ENCODE data around the gene DLK2. TPM values are rescaled to one million over a fixed set of nuclear protein-coding genes. Genes with fewer than 3 reads are reported as not detected.

The DLK2 gene
- total and polyA plus RNA-seq, 2 of the 13 experiments (the other 11 are each of a cell fraction or from before 2014, with no cell fraction given) = 1.2 to 3.8 TPM

DNA sequence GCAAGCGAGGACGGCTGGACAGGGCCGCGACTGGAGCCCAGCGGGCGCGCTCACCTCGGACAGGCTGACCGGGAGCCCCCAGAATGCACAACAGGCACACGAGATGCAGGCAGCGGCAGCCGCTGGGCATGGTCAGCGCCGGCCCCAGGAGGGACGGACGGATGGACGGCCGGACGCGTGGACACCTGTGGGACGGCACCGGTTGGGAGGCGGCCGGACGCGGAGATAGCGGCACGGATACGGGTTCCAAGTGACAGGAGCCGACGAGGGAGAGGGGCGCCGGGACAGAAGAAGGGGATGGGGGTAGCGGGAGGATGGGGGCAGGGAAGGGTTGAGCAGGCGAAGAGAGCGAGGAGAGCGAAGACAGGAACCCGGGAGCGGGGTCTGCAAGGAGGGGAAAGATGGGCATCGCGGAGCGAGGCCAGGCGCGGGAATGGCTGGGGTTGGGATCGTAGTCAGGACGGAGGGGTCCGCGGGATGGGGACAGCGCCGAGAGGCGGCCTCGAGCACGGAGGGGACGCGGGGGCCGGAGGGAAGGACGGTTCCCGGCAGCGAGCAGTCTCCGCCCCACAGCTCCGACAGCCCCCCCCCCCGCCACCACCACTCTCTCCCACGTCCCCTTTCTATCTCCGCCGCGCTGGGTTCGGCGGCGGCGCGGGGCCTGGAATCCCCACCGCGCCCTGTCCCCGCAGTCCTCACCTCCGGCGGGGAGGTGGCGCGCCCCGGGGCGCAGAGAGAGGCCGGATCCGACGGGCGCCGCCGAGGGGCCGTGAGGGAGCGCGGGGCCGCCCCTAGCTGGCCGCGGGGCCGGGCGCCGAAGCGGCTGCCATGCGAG, 435 bp downstream of the DLK2 start (continued):
- TF ChIP-seq, protein P1, sequence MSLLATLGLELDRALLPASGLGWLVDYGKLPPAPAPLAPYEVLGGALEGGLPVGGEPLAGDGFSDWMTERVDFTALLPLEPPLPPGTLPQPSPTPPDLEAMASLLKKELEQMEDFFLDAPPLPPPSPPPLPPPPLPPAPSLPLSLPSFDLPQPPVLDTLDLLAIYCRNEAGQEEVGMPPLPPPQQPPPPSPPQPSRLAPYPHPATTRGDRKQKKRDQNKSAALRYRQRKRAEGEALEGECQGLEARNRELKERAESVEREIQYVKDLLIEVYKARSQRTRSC (CRISPR knock-in tag; IDR thresholded peaks at IDR 0.05; ENCODE audit: low read depth) = no peak
- TF ChIP-seq ZNF562 (CRISPR knock-in tag; IDR thresholded peaks at IDR 0.05; ENCODE audit: borderline replicate concordance) (no peak), GZF1 (CRISPR knock-in tag; IDR thresholded peaks at IDR 0.05) (no peak), ZNF530 (CRISPR knock-in tag; IDR thresholded peaks at IDR 0.05; ENCODE audit: low read depth) (no peak), ZEB1 (IDR thresholded peaks at IDR 0.05; ENCODE audit: insufficient replicate concordance, low read depth) (no peak), ZFP41 (CRISPR knock-in tag; IDR thresholded peaks at IDR 0.05; ENCODE audit: borderline replicate concordance) (no peak), HNF4G (IDR thresholded peaks at IDR 0.05; ENCODE audit: borderline replicate concordance, low read depth, low read length) (no peak), HNF4G (CRISPR knock-in tag; IDR thresholded peaks at IDR 0.05; ENCODE audit: borderline replicate concordance, low read depth) (peak; percentile 71; the same call in 1 of the 2 replicates), ZGPAT (CRISPR knock-in tag; IDR thresholded peaks at IDR 0.05) (peak; percentile 79; the same call in 1 of the 2 replicates), ZFP1 (CRISPR knock-in tag; IDR thresholded peaks at IDR 0.05) (no peak), HMGXB4 (CRISPR knock-in tag; IDR thresholded peaks at IDR 0.05; ENCODE audit: borderline replicate concordance in 1 of 2, low read depth in 1 of 2) (peak; percentile 85 to 93), KDM2A (CRISPR knock-in tag; IDR thresholded peaks at IDR 0.05; ENCODE audit: borderline replicate concordance, low read depth) (peak; percentile 97), ZNF326 (CRISPR knock-in tag; IDR thresholded peaks at IDR 0.05; ENCODE audit: borderline replicate concordance) (peak; percentile 60; the same call in 1 of the 2 replicates), CAMTA2 (CRISPR knock-in tag; IDR thresholded peaks at IDR 0.05; ENCODE audit: borderline replicate concordance) (0 out of 2 replicates have a peak, but pooled peaks have one; percentile 84), KDM4B (CRISPR knock-in tag; IDR thresholded peaks at IDR 0.05) (peak; percentile 68; the same call in 1 of the 2 replicates), REXO4 (CRISPR knock-in tag; IDR thresholded peaks at IDR 0.05; ENCODE audit: borderline replicate concordance) (no peak), ZNF850 (CRISPR knock-in tag; conservative IDR thresholded peaks at IDR 0.05) (0 out of 2 replicates have a peak, but pooled peaks have one; percentile 48), FOSL2 (CRISPR knock-in tag; IDR thresholded peaks at IDR 0.05) (peak; percentile 56), KDM1A (CRISPR knock-in tag; IDR thresholded peaks at IDR 0.05) (0 out of 2 replicates have a peak, but pooled peaks have one; percentile 35)
- TF ChIP-seq, protein P2, sequence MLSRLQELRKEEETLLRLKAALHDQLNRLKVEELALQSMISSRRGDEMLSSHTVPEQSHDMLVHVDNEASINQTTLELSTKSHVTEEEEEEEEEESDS (CRISPR knock-in tag; IDR thresholded peaks at IDR 0.05; ENCODE audit: borderline replicate concordance) = no peak
- TF ChIP-seq, protein P3, sequence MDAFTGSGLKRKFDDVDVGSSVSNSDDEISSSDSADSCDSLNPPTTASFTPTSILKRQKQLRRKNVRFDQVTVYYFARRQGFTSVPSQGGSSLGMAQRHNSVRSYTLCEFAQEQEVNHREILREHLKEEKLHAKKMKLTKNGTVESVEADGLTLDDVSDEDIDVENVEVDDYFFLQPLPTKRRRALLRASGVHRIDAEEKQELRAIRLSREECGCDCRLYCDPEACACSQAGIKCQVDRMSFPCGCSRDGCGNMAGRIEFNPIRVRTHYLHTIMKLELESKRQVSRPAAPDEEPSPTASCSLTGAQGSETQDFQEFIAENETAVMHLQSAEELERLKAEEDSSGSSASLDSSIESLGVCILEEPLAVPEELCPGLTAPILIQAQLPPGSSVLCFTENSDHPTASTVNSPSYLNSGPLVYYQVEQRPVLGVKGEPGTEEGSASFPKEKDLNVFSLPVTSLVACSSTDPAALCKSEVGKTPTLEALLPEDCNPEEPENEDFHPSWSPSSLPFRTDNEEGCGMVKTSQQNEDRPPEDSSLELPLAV (CRISPR knock-in tag; conservative IDR thresholded peaks at IDR 0.05; ENCODE audit: low read depth) = no peak
